Breast epithelium (tissue), 4 donors: ENCODE data around the gene CCNF. TPM values are rescaled to one million over a fixed set of nuclear protein-coding genes. Genes with fewer than 3 reads are reported as not detected.

Experiments
- DNase-seq, 2 donors: peaks; one replicate each; pipeline ENCODE4 v3.0.0-alpha.2; 2019; ENCODE audit warnings: low spot score in 2 of 2
- H3K27ac ChIP-seq, 2 donors: fragments of 200-600 bp; sonication (generic) in 1 of 2; one replicate each; pipeline ENCODE4 v1.5.1; 2016 to 2019; ENCODE audit warnings: mild to moderate bottlenecking in 1 of 2
- H3K27me3 ChIP-seq, 2 donors: fragments of 200-600 bp; sonication (generic) in 1 of 2; one replicate each; pipeline versions ENCODE4 v1.5.1 to v1.6.0; 2017 to 2019; ENCODE audit warnings: control low read depth in 1 of 2, mild to moderate bottlenecking in 1 of 2
- H3K36me3 ChIP-seq: fragments of 200-600 bp; one replicate; pipeline ENCODE4 v1.5.1; 2019
- H3K4me1 ChIP-seq, 2 donors: fragments of 200-600 bp; sonication (generic); one replicate each; pipeline ENCODE4 v1.5.1; 2016 to 2019; ENCODE audit warnings: control low read depth in 1 of 2
- H3K4me3 ChIP-seq, 3 donors: fragments of 200-600 bp; sonication (generic); 1 replicate in 2 of 3; 2 replicates in 1 of 3; pipeline ENCODE4 v1.5.1; 2016 to 2019; ENCODE audit warnings: mild to moderate bottlenecking in 3 of 3, moderate library complexity in 2 of 3
- H3K9me3 ChIP-seq, 2 donors: fragments of 200-600 bp; sonication (generic) in 1 of 2; one replicate each; pipeline ENCODE4 v1.5.1; 2016 to 2019; ENCODE audit warnings: control low read depth in 1 of 2
- CTCF ChIP-seq, 3 donors: fragments of 450-650 bp; IDR thresholded peaks; one replicate each; pipeline ENCODE4 v1.5.1; 2016 to 2017; ENCODE audit warnings: antibody characterized with exemption in 3 of 3, mild to moderate bottlenecking in 3 of 3, moderate library complexity in 3 of 3
- POLR2A ChIP-seq: fragments of 450-650 bp; IDR thresholded peaks from one replicate; pipeline ENCODE4 v1.6.1; 2016; ENCODE audit warnings: antibody characterized with exemption, mild to moderate bottlenecking, moderate library complexity
- POLR2AphosphoS5 ChIP-seq, 3 donors: sonication (generic); formaldehyde crosslinking; IDR thresholded peaks; one replicate each; pipeline ENCODE4 v1.6.1; 2017; ENCODE audit warnings: antibody characterized with exemption in 3 of 3
- intact Hi-C: fragments of 100-400 bp; cut with DNase I; formaldehyde crosslinking; loops from one replicate; pipeline ENCODE4 v1.15.1; 2023; ENCODE audit warnings: low total_unique reads
- total RNA-seq, 3 donors: library from RNA; depleted of rRNA; stranded (reverse); fragments of >200 nt; gene quantifications; one replicate each; pipeline ENCODE4 v1.1.0, GENCODE V29; 2016

The CCNF gene
- total RNA-seq, 3 donors from 2014 or later = 1.6 to 2.9 (median 2.7) TPM

GRCh38 chr16:2496223-2497115, 67.2 kb downstream of the CCNF start:
- peaks cover 16 to 24% of the 10 kb centered on the region in 2 donors for H3K4me1 ChIP-seq
- intact Hi-C loops = no loop called here

GRCh38 chr16:2497116-2497630, 67.9 kb downstream of the CCNF start:
- H3K36me3 ChIP-seq = no peaks in the 10 kb centered on the region
- intact Hi-C loops = no loop called here
- H3K27me3 ChIP-seq = no peaks in the 10 kb centered on the region
- DNase-seq = no peak
- peaks cover 16 to 24% of the 10 kb centered on the region in 2 donors for H3K4me1 ChIP-seq
- no peaks in the 10 kb centered on the region for H3K9me3 ChIP-seq
- peak overlapping the region; percentile 52 to 70 for H3K27ac ChIP-seq
- H3K4me3 ChIP-seq = peak overlapping the region in 2 of 3 donors; percentile 17 to 27
- TF ChIP-seq POLR2AphosphoS5 (IDR thresholded peaks at IDR 0.05) = peak in 2 of 3 donors; percentile 16 to 18
- TF ChIP-seq CTCF (IDR thresholded peaks at IDR 0.05) = no peak
- TF ChIP-seq POLR2A = no peak

More at GRCh38 chr16:2496223-2497115, 67.2 kb downstream of the CCNF start:
- H3K4me3 ChIP-seq = peak overlapping the region in 2 of 3 donors; percentile 2 to 11
- no peaks in the 10 kb centered on the region for H3K36me3 ChIP-seq
- TF ChIP-seq POLR2A (no peak), POLR2AphosphoS5 (IDR thresholded peaks at IDR 0.05) (peak in 2 of 3 donors; percentile 30 to 33)
- no peaks in the 10 kb centered on the region for H3K27me3 ChIP-seq
- peak; percentile 74 to 88 for DNase-seq
- peak overlapping the region; percentile 52 to 70 for H3K27ac ChIP-seq
- H3K9me3 ChIP-seq = no peaks in the 10 kb centered on the region

DNA sequence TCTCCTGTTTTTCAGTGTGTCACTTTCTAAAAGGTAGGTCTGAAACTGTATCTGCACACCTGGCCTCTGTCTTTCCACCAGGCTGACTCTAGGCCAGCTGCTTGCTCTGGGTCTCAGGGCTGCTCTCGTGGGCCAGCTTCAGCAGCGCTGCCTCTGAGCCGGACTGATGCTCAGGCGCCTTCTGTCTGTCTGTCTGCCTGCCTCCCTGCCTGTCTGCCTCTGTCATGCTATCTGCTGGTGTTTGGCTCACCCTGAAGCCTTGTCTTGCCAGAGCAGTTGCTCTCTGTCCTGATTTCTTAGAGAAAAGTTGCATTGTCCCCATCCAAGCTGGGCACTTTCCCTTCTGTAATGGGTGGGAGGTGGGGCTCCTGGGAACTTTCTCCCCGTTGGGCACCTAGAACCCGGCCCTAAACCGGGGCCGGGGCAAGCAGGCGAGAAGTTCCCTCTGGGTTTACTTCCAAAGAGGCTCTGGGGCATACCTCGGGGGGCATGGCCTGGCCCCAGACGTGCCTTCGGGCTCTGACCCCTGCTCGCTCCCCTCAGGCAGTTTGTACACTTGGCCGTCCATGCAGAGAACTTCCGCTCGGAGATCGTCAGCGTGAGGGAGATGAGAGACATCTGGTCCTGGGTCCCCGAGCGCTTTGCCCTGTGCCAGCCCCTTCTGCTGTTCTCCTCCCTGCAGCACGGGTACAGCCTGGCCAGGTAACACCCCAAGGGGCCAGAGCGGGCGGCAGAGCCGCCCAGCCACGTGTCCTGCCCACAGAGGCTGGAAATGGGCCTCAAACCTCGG, 68.6 kb downstream of the CCNF start:
- TF ChIP-seq CTCF (IDR thresholded peaks at IDR 0.05) (no peak), POLR2A (no peak), POLR2AphosphoS5 (IDR thresholded peaks at IDR 0.05) (no peak)
- intact Hi-C loops = no loop called here
- no peaks in the 10 kb centered on the region for H3K27me3 ChIP-seq
- H3K4me1 ChIP-seq = peaks cover 16 to 28% of the 10 kb centered on the region in 2 donors
- H3K9me3 ChIP-seq = no peaks in the 10 kb centered on the region
- peak overlapping the region in 2 of 3 donors; percentile 6 to 17 for H3K4me3 ChIP-seq
- H3K27ac ChIP-seq = peak overlapping the region; percentile 52 to 70
- no peaks in the 10 kb centered on the region for H3K36me3 ChIP-seq
- no peak for DNase-seq

DNA sequence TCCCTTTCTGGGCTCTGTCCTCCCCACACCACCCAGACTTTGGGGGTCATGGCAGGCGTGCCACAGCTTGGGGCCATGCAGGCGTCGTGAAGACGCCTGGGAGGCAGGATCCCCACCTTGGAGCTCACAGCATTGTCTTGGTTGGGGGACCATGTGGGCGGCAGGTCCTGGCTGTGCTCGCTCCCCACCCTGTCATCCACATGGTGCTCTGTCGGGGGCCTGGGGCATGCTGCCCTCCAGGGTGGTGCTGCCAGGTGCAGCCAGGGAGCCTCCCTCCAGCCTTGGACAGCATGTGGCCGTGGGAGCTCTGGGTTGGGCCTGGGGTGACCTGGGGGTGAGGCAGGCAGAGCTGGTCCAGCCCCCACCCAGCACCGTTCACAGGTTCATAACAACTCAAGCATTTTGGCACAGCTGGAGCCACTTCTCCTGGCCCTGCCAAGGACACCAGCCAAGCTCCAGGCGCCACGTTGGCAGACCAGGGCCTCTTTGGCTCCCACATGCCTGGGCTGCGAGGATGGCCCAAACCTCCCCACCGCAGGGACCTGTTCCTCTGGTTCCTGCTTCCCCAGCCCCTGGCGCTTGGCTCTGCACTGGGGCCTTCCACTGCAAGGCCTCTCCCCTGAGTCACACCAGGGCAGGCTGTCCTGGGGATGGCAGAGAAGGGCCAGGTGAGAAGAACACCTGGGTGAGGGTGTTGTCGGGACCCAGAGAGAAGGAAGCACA, 69.4 kb downstream of the CCNF start:
- TF ChIP-seq POLR2AphosphoS5 (IDR thresholded peaks at IDR 0.05) (peak; percentile 75 to 83 (median 81)), CTCF (IDR thresholded peaks at IDR 0.05) (no peak), POLR2A (no peak)
- H3K4me1 ChIP-seq = peaks cover 16 to 28% of the 10 kb centered on the region in 2 donors
- peak overlapping the region; percentile 52 to 77 for H3K27ac ChIP-seq
- peak overlapping the region in 2 of 3 donors; percentile 17 to 24 for H3K4me3 ChIP-seq
- peak; percentile 95 to 97 for DNase-seq
- H3K36me3 ChIP-seq = no peaks in the 10 kb centered on the region
- no peaks in the 10 kb centered on the region for H3K27me3 ChIP-seq
- no peaks in the 10 kb centered on the region for H3K9me3 ChIP-seq
- intact Hi-C loops = no loop called here

DNA sequence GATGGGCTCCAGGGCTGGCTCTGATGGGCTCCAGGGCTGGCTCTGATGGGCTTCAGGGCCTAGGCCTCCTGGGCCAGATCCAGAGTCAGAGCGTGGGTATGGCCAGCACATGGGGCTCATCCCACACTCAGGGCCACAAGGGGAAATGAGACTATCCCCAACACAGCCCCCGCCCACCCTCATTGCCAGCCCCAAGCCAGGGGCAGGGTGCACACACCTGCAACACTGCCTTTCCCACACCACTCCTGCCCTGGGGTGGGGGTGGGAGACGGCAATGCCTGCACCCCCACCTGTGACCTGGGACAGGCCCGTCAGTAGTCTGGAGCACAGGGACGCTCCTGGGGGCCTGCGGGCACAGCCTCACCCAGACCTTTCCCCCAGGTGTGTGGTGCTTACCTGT, 70.2 kb downstream of the CCNF start:
- intact Hi-C loops = no loop called here
- Histone ChIP-seq H3K9me3 (no peaks in the 10 kb centered on the region), H3K4me1 (peaks cover 16 to 28% of the 10 kb centered on the region in 2 donors)

More for the DNA sequence above, 70.2 kb downstream of the CCNF start:
- H3K36me3 ChIP-seq = no peaks in the 10 kb centered on the region
- H3K4me3 ChIP-seq = no peak overlapping the region
- no peaks in the 10 kb centered on the region for H3K27me3 ChIP-seq
- peak overlapping the region; percentile 52 to 77 for H3K27ac ChIP-seq
- DNase-seq = no peak
- no peak for TF ChIP-seq CTCF (IDR thresholded peaks at IDR 0.05)
- TF ChIP-seq POLR2AphosphoS5 (IDR thresholded peaks at IDR 0.05) = no peak
- TF ChIP-seq POLR2A = no peak
